Activated CD4-positive, alpha-beta T cell treated with anti-CD3 and anti-CD28 coated beads, Interleukin-2, amount 10 ng/mL, durations not matched to agents 24 days and 14 days (primary cell): ENCODE data around the gene WNT3A. TPM values are rescaled to one million over a fixed set of nuclear protein-coding genes. Genes with fewer than 3 reads are reported as not detected.

Experiments
- DNase-seq: peaks from one replicate; pipeline ENCODE4 v3.0.0; 2022
- H3K27ac Mint-ChIP-seq: one replicate; pipeline ENCODE4 v1.8.0; 2022; ENCODE audit warnings: mild to moderate bottlenecking, mixed read lengths
- H3K27me3 Mint-ChIP-seq: one replicate; pipeline ENCODE4 v1.8.0; 2022; ENCODE audit warnings: mixed read lengths
- H3K36me3 Mint-ChIP-seq: one replicate; pipeline ENCODE4 v1.8.0; 2022; ENCODE audit warnings: low read depth, mild to moderate bottlenecking, mixed read lengths
- H3K4me1 Mint-ChIP-seq: one replicate; pipeline ENCODE4 v1.8.0; 2021; ENCODE audit warnings: mixed read lengths
- H3K4me3 Mint-ChIP-seq: one replicate; pipeline ENCODE4 v1.8.0; 2022; ENCODE audit warnings: mild to moderate bottlenecking, moderate library complexity, mixed read lengths
- H3K9me3 Mint-ChIP-seq: one replicate; pipeline ENCODE4 v1.8.0; 2021; ENCODE audit warnings: mixed read lengths
- intact Hi-C: fragments of 100-400 bp; cut with micrococcal nuclease; formaldehyde crosslinking; loops from one replicate; pipeline ENCODE4 v1.15.1; 2023
- total RNA-seq: library from RNA; stranded (reverse); gene quantifications from 2 replicates; pipeline ENCODE4 v1.2.3, GENCODE V29; 2022

The WNT3A gene
- total RNA-seq, 1 donor from 2014 or later, result not detected

GRCh38 chr1:228085287-228085951 is 78.6 kb downstream of the WNT3A start:
- no peak for DNase-seq
- Mint-ChIP-seq H3K27me3 (no peaks in the 10 kb centered on the region), H3K27ac (peak overlapping the region; percentile 93), H3K4me3 (peak overlapping the region; percentile 97), H3K36me3 (peaks cover 44% of the 10 kb centered on the region), H3K9me3 (no peaks in the 10 kb centered on the region), H3K4me1 (peaks cover 55% of the 10 kb centered on the region)
- intact Hi-C loops, result loop anchor here (10.0 kb wide), 1 partner anchor 1681 kb away; the partner anchor contains the start of gene PARP1

- Mint-ChIP-seq H3K27ac (peak overlapping the region; percentile 82), H3K4me1 (peaks cover 58% of the 10 kb centered on the region), H3K27me3 (no peaks in the 10 kb centered on the region), H3K4me3 (peak overlapping the region; percentile 54), H3K9me3 (no peaks in the 10 kb centered on the region), H3K36me3 (peaks cover 61% of the 10 kb centered on the region)
- intact Hi-C loops, result loop anchor here (10.0 kb wide), 1 partner anchor 1683 kb away; the partner anchor contains the start of gene PARP1
- no peak for DNase-seq
Observed at GRCh38 chr1:228087771-228088251, 81.0 kb downstream of the WNT3A start.

GRCh38 chr1:228088586-228089498 is 82.0 kb downstream of the WNT3A start:
- no peaks in the 10 kb centered on the region for H3K27me3 Mint-ChIP-seq
- peaks cover 59% of the 10 kb centered on the region for H3K36me3 Mint-ChIP-seq
- no peaks in the 10 kb centered on the region for H3K9me3 Mint-ChIP-seq
- peak overlapping the region; percentile 74 for H3K27ac Mint-ChIP-seq
- peaks cover 55% of the 10 kb centered on the region for H3K4me1 Mint-ChIP-seq
- no peak for DNase-seq
- intact Hi-C loops, result loop anchor here (10.0 kb wide), 1 partner anchor 1684 kb away; the partner anchor contains the start of gene PARP1
- peak overlapping the region; percentile 32 for H3K4me3 Mint-ChIP-seq

GRCh38 chr1:228089519-228090380 is 83.0 kb downstream of the WNT3A start:
- Mint-ChIP-seq H3K27me3 (no peaks in the 10 kb centered on the region), H3K27ac (peak overlapping the region; percentile 66), H3K4me1 (peaks cover 46% of the 10 kb centered on the region), H3K4me3 (no peak overlapping the region), H3K36me3 (peaks cover 61% of the 10 kb centered on the region), H3K9me3 (peaks cover 7% of the 10 kb centered on the region)
- DNase-seq, result no peak
- intact Hi-C loops, result loop anchor here (10.0 kb wide), 1 partner anchor 1685 kb away; the partner anchor contains the start of gene PARP1

- Mint-ChIP-seq H3K9me3 (peaks cover 11% of the 10 kb centered on the region), H3K27ac (no peak overlapping the region), H3K36me3 (peaks cover 62% of the 10 kb centered on the region), H3K4me3 (no peak overlapping the region), H3K4me1 (peaks cover 41% of the 10 kb centered on the region), H3K27me3 (no peaks in the 10 kb centered on the region)
- DNase-seq, result no peak
- intact Hi-C loops, result no loop called here
Observed at GRCh38 chr1:228090613-228091081, 83.8 kb downstream of the WNT3A start.

GRCh38 chr1:228091084-228091483 is 84.3 kb downstream of the WNT3A start:
- Mint-ChIP-seq H3K4me1 (peaks cover 44% of the 10 kb centered on the region), H3K9me3 (peaks cover 11% of the 10 kb centered on the region), H3K36me3 (peaks cover 65% of the 10 kb centered on the region), H3K27ac (peak overlapping the region; percentile 17), H3K4me3 (peak overlapping the region; percentile 2), H3K27me3 (no peaks in the 10 kb centered on the region)
- DNase-seq, result no peak
- intact Hi-C loops, result no loop called here

DNA sequence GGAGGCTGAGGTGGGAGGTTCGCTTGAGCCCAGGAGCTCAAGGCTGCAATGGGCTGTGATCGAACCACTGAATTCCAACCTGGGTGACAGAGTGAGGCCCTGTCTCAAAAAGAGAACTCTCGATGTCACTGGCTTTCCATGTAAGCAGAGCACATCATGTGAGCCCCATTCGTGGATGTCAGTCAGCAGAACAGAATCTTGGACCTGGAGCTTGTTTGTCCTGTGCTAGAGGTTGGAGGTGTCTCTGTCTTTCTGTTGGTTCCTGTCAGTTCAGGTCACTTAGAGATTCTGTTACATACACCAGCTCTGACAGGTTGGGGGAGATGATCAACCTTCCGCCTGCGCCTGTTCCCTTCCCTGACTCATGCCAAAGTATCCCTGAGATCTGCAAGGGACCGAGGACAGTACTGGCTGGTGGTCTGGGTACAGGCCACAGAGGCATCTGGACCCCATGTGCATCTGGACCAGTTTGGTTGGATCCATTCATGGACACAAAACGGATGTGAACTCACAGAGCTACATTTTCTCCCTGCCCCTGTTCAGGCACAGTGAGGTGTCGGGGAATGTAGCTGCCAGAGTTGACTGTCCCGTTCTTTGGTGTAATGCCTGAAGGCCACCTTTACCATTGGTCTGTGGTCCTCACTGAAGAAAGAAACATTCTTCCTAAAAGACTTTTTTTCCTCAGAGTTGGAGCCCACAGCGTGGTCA is 85.7 kb downstream of the WNT3A start:
- Mint-ChIP-seq H3K4me1 (peaks cover 35% of the 10 kb centered on the region), H3K4me3 (no peak overlapping the region), H3K27ac (no peak overlapping the region), H3K9me3 (peaks cover 11% of the 10 kb centered on the region), H3K27me3 (no peaks in the 10 kb centered on the region), H3K36me3 (peaks cover 71% of the 10 kb centered on the region)
- no peak for DNase-seq
- intact Hi-C loops, result no loop called here

DNA sequence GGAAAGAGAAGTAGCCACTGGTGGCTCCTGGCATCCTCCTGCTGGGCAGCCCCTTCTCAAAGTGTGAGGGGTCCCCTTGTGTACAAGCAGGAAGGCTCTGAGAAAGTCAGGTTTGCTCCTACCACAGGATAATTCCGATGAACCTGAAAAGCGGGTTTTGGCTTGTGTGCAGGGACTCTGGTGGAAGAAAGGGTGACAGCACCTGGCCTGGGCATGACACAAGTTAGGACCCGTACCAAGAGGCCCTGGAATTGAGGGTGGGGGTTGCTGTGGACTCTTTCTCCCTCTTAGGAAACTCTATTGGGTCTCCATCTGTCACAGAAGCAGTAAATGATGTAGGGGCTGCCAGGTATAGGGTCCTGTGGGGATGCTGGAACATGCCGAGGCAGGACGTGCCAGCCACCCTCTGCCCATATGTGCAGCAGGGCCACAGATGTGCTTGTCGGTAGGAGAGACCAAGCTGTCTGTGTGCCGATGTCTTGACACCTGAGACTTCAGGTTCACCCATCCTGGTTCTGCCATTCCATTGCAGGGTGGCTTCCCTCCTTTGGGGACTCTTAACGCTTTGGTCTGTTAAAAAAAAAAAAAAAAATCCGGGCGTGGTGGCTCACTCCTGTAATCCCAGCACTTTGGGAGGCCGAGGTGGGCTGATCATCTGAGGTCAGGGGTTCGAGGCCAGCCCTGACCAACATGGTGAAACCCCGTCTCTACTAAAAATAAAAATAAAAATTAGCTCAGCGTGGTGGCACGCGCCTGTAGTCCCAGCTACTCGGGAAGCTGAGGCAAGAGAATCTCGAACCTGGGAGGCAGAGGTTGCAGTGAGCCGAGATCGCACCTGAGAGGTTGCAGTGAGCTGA is 86.5 kb downstream of the WNT3A start:
- H3K27ac Mint-ChIP-seq, result no peak overlapping the region
- no peak for DNase-seq
- H3K36me3 Mint-ChIP-seq, result peaks cover 72% of the 10 kb centered on the region
- intact Hi-C loops, result no loop called here
- peaks cover 11% of the 10 kb centered on the region for H3K9me3 Mint-ChIP-seq
- peaks cover 27% of the 10 kb centered on the region for H3K4me1 Mint-ChIP-seq
- no peak overlapping the region for H3K4me3 Mint-ChIP-seq
- H3K27me3 Mint-ChIP-seq, result no peaks in the 10 kb centered on the region

- intact Hi-C loops, result no loop called here
- H3K27ac Mint-ChIP-seq, result no peak overlapping the region
- H3K9me3 Mint-ChIP-seq, result peaks cover 11% of the 10 kb centered on the region
- no peaks in the 10 kb centered on the region for H3K27me3 Mint-ChIP-seq
- peaks cover 73% of the 10 kb centered on the region for H3K36me3 Mint-ChIP-seq
- peaks cover 21% of the 10 kb centered on the region for H3K4me1 Mint-ChIP-seq
- DNase-seq, result no peak
- no peak overlapping the region for H3K4me3 Mint-ChIP-seq
Observed at GRCh38 chr1:228094432-228095016, 87.7 kb downstream of the WNT3A start.

GRCh38 chr1:228095161-228095560 is 88.4 kb downstream of the WNT3A start:
- intact Hi-C loops, result no loop called here
- H3K27me3 Mint-ChIP-seq, result no peaks in the 10 kb centered on the region
- H3K4me3 Mint-ChIP-seq, result no peak overlapping the region
- no peak for DNase-seq
- H3K4me1 Mint-ChIP-seq, result peaks cover 19% of the 10 kb centered on the region
- peaks cover 74% of the 10 kb centered on the region for H3K36me3 Mint-ChIP-seq
- H3K27ac Mint-ChIP-seq, result no peak overlapping the region
- peaks cover 11% of the 10 kb centered on the region for H3K9me3 Mint-ChIP-seq

- no peak for DNase-seq
- intact Hi-C loops, result no loop called here
- Mint-ChIP-seq H3K36me3 (peaks cover 73% of the 10 kb centered on the region), H3K27me3 (no peaks in the 10 kb centered on the region), H3K27ac (no peak overlapping the region), H3K4me1 (peaks cover 16% of the 10 kb centered on the region), H3K4me3 (no peak overlapping the region), H3K9me3 (peaks cover 11% of the 10 kb centered on the region)
Observed at GRCh38 chr1:228095938-228096337, 89.1 kb downstream of the WNT3A start.
